K562 (cell line): ENCODE measurements around the gene C4BPB. TPM values are rescaled to one million over a fixed set of nuclear protein-coding genes. Genes with fewer than 3 reads are reported as not detected.

Experiments
- ARNT ChIP-seq, 2 experiments: fragments of 450-650 bp; IDR thresholded peaks; 2 replicates each; pipeline ENCODE4 v1.6.1; 2016; ENCODE audit warnings: mild to moderate bottlenecking in 1 of 2
- HMGN3 ChIP-seq: IDR thresholded peaks from 2 replicates; pipeline ENCODE4 v1.6.1; 2011; ENCODE audit warnings: borderline replicate concordance, low read depth, mild to moderate bottlenecking, mixed read lengths, low read length; ENCODE audit not compliant: insufficient read length; ENCODE audit errors: extremely low read depth
- POLR2B ChIP-seq: fragments of 450-650 bp; IDR thresholded peaks from 2 replicates; pipeline ENCODE4 v1.6.1; 2018; ENCODE audit warnings: low read depth; ENCODE audit not compliant: partially characterized antibody
- RBFOX2 ChIP-seq: fragments of 200-400 bp; formaldehyde crosslinking; IDR thresholded peaks from 2 replicates; pipeline ENCODE4 v1.6.1; 2017; ENCODE audit warnings: low read depth, mild to moderate bottlenecking, low read length, moderate library complexity
- RBM25 ChIP-seq: fragments of 200-400 bp; formaldehyde crosslinking; IDR thresholded peaks from 2 replicates; pipeline ENCODE4 v1.6.1; 2018; ENCODE audit warnings: low read length, low read depth, moderate library complexity; ENCODE audit not compliant: severe bottlenecking
- RCOR1 ChIP-seq, 2 experiments: IDR thresholded peaks; 2 replicates each; pipeline ENCODE4 v1.6.1; 2012; ENCODE audit warnings: low read depth in 2 of 2, low read length in 2 of 2, borderline replicate concordance in 1 of 2, improper control_type of control experiment in 1 of 2
- STAG1 ChIP-seq: sonication (generic); formaldehyde crosslinking; IDR thresholded peaks from 2 replicates; pipeline ENCODE4 v1.5.0; 2020; ENCODE audit warnings: missing genetic modification reagents, borderline replicate concordance
- TAF1 ChIP-seq: IDR thresholded peaks from 2 replicates; pipeline ENCODE4 v1.6.1; 2011; ENCODE audit warnings: mild to moderate bottlenecking, low read length, moderate library complexity; ENCODE audit not compliant: insufficient read depth, control insufficient read depth, severe bottlenecking; ENCODE audit errors: extremely low read depth
- polyA plus RNA-seq, 8 experiments: library from polyadenylated mRNA; depleted of rRNA in 4 of 8; stranded (reverse) in 5 of 8; unstranded in 3 of 8; fragments of >200 nt; fragmentation: Nextera tagmentation in 2 of 8; fragmentation: Illumina TruSeq in 1 of 8; extraction: Ambion mirVana in 2 of 8; extraction: Trizol in 1 of 8; gene quantifications; 2 replicates each; pipeline versions ENCODE4 v1.2.1 to v1.2.3, GENCODE V29; 2011 to 2014; ENCODE audit warnings: inconsistent platforms in 1 of 8, missing spikeins in 1 of 8
- total RNA-seq, 7 experiments: library from RNA; depleted of rRNA in 6 of 7; stranded (reverse); fragments of >200 nt in 6 of 7; fragmentation: Illumina TruSeq in 2 of 7; extraction: Trizol in 2 of 7; gene quantifications; 2 replicates each; pipeline versions ENCODE4 v1.2.1 to v1.2.3, GENCODE V29; 2011 to 2021; ENCODE audit warnings: low replicate concordance in 1 of 7
- TF ChIP-seq, protein P1 (sequence below), 2 experiments: IDR thresholded peaks; 2 replicates each; pipeline ENCODE4 v1.6.1; 2012; ENCODE audit warnings: improper control_type of control experiment in 2 of 2, low read depth in 2 of 2, low read length in 2 of 2, borderline replicate concordance in 1 of 2
- TF ChIP-seq, protein P2 (sequence below): fragments of 250-450 bp; sonication (Bioruptor Pico); IDR thresholded peaks from 2 replicates; pipeline ENCODE4 v1.5.0; 2020; ENCODE audit warnings: mild to moderate bottlenecking, borderline replicate concordance
- TF ChIP-seq, protein P3 (sequence below): sonication (generic); formaldehyde crosslinking; IDR thresholded peaks from 2 replicates; pipeline ENCODE4 v1.8.0; 2022; ENCODE audit warnings: missing genetic modification reagents, mild to moderate bottlenecking, moderate library complexity, borderline replicate concordance
- TF ChIP-seq, protein P4 (sequence below), 2 experiments: fragments of 450-650 bp; conservative IDR thresholded peaks; 2 replicates each; pipeline ENCODE4 v1.6.1; 2017; ENCODE audit warnings: mild to moderate bottlenecking in 2 of 2, moderate library complexity in 2 of 2
- TF ChIP-seq, protein P5 (sequence below): fragments of 250-450 bp; sonication (Bioruptor Pico); IDR thresholded peaks from 2 replicates; pipeline ENCODE4 v1.9.0; 2021; ENCODE audit warnings: mild to moderate bottlenecking, inconsistent platforms

C4BPB gene
- total and polyA plus RNA-seq, 9 of the 15 experiments (the other 6 are each of a cell fraction or from before 2014, with no cell fraction given) = not detected

DNA sequence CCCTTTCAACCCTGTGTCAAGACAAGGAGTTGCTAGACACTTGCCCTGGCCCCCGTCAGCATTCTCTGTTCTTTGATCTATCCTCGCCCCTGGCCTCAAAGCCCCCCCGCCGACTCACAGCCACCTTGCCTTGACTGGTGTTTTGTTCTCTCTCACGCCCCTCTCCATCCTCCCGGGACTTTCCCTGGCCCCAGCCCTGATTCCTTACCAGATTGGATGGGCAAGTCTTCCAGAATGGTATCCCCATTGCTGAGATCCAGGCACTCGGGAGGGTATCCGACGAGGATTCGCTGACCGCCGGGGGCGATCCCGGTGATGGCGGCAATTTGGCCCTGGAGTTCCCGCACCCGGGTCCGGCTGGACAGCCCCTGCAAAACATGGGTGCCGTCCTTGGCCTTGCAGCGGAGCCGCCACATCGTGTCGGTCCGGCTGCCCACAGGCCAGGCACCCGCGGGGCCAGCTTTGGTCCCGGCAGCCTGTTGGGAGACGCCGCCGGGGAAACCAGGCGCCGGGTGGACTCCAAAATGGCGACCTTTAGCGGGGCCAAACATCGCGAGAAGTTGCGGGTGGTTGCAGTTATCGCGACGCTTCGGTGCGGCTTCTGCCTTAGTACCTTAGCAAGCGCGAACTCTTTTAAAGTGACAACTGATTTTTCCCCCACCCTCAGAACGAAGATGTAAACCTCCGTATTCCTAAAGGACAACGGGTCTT, 38.0 kb upstream of the C4BPB start (continued):
- TF ChIP-seq TAF1 (peak; percentile 88), RBM25 (peak; percentile 61), POLR2B (peak; percentile 81), HMGN3 (peak; percentile 80), RCOR1 (IDR thresholded peaks at IDR 0.05; ENCODE audit: borderline replicate concordance in 1 of 2, low read depth in 2 of 2, low read length in 2 of 2) (peak in 1 of 2 experiments; percentile 56; a peak in 2 of 4 replicates), RBFOX2 (peak; percentile 98), ARNT (IDR thresholded peaks at IDR 0.05) (no peak), STAG1 (CRISPR knock-in tag) (no peak)
- TF ChIP-seq, protein P1, sequence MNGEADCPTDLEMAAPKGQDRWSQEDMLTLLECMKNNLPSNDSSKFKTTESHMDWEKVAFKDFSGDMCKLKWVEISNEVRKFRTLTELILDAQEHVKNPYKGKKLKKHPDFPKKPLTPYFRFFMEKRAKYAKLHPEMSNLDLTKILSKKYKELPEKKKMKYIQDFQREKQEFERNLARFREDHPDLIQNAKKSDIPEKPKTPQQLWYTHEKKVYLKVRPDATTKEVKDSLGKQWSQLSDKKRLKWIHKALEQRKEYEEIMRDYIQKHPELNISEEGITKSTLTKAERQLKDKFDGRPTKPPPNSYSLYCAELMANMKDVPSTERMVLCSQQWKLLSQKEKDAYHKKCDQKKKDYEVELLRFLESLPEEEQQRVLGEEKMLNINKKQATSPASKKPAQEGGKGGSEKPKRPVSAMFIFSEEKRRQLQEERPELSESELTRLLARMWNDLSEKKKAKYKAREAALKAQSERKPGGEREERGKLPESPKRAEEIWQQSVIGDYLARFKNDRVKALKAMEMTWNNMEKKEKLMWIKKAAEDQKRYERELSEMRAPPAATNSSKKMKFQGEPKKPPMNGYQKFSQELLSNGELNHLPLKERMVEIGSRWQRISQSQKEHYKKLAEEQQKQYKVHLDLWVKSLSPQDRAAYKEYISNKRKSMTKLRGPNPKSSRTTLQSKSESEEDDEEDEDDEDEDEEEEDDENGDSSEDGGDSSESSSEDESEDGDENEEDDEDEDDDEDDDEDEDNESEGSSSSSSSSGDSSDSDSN (IDR thresholded peaks at IDR 0.05; ENCODE audit: borderline replicate concordance in 1 of 2, low read depth in 2 of 2, low read length in 2 of 2) = peak; percentile 67 to 90; a peak in 2 of 4 replicates
- TF ChIP-seq, protein P2, sequence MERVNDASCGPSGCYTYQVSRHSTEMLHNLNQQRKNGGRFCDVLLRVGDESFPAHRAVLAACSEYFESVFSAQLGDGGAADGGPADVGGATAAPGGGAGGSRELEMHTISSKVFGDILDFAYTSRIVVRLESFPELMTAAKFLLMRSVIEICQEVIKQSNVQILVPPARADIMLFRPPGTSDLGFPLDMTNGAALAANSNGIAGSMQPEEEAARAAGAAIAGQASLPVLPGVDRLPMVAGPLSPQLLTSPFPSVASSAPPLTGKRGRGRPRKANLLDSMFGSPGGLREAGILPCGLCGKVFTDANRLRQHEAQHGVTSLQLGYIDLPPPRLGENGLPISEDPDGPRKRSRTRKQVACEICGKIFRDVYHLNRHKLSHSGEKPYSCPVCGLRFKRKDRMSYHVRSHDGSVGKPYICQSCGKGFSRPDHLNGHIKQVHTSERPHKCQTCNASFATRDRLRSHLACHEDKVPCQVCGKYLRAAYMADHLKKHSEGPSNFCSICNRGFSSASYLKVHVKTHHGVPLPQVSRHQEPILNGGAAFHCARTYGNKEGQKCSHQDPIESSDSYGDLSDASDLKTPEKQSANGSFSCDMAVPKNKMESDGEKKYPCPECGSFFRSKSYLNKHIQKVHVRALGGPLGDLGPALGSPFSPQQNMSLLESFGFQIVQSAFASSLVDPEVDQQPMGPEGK (CRISPR knock-in tag) = 0 out of 2 replicates have a peak, but pooled peaks have one; percentile 24
- TF ChIP-seq, protein P3, sequence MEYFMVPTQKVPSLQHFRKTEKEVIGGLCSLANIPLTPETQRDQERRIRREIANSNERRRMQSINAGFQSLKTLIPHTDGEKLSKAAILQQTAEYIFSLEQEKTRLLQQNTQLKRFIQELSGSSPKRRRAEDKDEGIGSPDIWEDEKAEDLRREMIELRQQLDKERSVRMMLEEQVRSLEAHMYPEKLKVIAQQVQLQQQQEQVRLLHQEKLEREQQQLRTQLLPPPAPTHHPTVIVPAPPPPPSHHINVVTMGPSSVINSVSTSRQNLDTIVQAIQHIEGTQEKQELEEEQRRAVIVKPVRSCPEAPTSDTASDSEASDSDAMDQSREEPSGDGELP (CRISPR knock-in tag) = peak; percentile 74; the same call in 1 of the 2 replicates
- TF ChIP-seq, protein P4, sequence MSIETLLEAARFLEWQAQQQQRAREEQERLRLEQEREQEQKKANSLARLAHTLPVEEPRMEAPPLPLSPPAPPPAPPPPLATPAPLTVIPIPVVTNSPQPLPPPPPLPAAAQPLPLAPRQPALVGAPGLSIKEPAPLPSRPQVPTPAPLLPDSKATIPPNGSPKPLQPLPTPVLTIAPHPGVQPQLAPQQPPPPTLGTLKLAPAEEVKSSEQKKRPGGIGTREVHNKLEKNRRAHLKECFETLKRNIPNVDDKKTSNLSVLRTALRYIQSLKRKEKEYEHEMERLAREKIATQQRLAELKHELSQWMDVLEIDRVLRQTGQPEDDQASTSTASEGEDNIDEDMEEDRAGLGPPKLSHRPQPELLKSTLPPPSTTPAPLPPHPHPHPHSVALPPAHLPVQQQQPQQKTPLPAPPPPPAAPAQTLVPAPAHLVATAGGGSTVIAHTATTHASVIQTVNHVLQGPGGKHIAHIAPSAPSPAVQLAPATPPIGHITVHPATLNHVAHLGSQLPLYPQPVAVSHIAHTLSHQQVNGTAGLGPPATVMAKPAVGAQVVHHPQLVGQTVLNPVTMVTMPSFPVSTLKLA (conservative IDR thresholded peaks at IDR 0.05) = peak in 1 of 2 experiments; percentile 44; a peak in 2 of 4 replicates
- TF ChIP-seq, protein P5, sequence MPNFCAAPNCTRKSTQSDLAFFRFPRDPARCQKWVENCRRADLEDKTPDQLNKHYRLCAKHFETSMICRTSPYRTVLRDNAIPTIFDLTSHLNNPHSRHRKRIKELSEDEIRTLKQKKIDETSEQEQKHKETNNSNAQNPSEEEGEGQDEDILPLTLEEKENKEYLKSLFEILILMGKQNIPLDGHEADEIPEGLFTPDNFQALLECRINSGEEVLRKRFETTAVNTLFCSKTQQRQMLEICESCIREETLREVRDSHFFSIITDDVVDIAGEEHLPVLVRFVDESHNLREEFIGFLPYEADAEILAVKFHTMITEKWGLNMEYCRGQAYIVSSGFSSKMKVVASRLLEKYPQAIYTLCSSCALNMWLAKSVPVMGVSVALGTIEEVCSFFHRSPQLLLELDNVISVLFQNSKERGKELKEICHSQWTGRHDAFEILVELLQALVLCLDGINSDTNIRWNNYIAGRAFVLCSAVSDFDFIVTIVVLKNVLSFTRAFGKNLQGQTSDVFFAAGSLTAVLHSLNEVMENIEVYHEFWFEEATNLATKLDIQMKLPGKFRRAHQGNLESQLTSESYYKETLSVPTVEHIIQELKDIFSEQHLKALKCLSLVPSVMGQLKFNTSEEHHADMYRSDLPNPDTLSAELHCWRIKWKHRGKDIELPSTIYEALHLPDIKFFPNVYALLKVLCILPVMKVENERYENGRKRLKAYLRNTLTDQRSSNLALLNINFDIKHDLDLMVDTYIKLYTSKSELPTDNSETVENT (CRISPR knock-in tag) = 0 out of 2 replicates have a peak, but pooled peaks have one; percentile 18
